Measurements from ENCODE around the gene FARS2. TPM values are rescaled to one million over a fixed set of nuclear protein-coding genes. Genes with fewer than 3 reads are reported as not detected.

Gene FARS2
- total RNA-seq, 2 donors from 2014 or later = 16.2 to 18.3 TPM

DNA sequence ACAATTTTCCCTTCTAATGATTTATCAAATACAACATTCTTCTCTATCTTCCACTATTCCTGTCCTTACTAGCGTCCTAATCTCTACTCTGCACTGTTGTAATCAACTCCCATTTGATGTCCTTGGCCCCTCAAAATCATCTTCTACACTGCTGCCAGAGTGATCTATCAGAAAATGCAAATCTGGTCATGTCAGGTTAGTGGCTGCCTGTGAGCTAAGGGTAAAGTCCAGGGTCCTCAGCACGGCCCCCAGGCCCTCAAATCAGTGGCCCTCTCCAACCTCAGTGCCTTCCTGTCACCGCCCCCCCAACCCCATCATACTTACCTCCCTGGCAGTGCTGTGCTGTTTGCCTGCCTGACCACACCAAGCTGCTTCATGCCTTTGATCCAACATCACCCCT, 4.4 kb upstream of the FARS2 start:
- H3K9me3 ChIP-seq (ENCODE audit: control insufficient read depth, low read length) = no peaks in the 10 kb centered on the region
- no peak overlapping the region for H3K9ac ChIP-seq (ENCODE audit: extremely low read depth, low read length, poor library complexity, severe bottlenecking)
- Mint-ChIP-seq H3K9me3 (peaks cover 4% of the 10 kb centered on the region), H3K27me3 (ENCODE audit: insufficient read depth) (no peaks in the 10 kb centered on the region), H3K4me1 (peaks cover 10% of the 10 kb centered on the region), H3K36me3 (ENCODE audit: low read depth) (peaks cover 39% of the 10 kb centered on the region), H3K4me3 (no peak overlapping the region), H3K27ac (no peak overlapping the region)
- peaks cover 26% of the 10 kb centered on the region for H3K36me3 ChIP-seq (ENCODE audit: control insufficient read depth, insufficient read depth, low read length)
- no peak overlapping the region for H3K4me3 ChIP-seq (ENCODE audit: low read length)
- no peak for TF ChIP-seq CTCF (conservative IDR thresholded peaks at IDR 0.05)
- no peak overlapping the region for H3K27ac ChIP-seq (ENCODE audit: low read depth, low read length)
- no peaks in the 10 kb centered on the region for H3K27me3 ChIP-seq (ENCODE audit: control insufficient read depth, insufficient read depth, low read length, poor library complexity, severe bottlenecking)
- no peaks in the 10 kb centered on the region for H3K4me1 ChIP-seq (ENCODE audit: control insufficient read depth, insufficient read depth, low read length)
- DNase-seq = no peak
- WGBS, 2 experiments (ENCODE audit: insufficient coverage in 1 of 2, insufficient read length in 1 of 2) = 88% methylated on average over 3 of the region's 3 CpGs

GRCh38 chr6:5257400-5257799, 3.9 kb upstream of the FARS2 start:
- H3K27ac ChIP-seq (ENCODE audit: low read depth, low read length) = no peak overlapping the region
- no peak for TF ChIP-seq CTCF (conservative IDR thresholded peaks at IDR 0.05)
- no peaks in the 10 kb centered on the region for H3K27me3 ChIP-seq (ENCODE audit: control insufficient read depth, insufficient read depth, low read length, poor library complexity, severe bottlenecking)
- 95 to 96% methylated on average over 2 to 8 of the region's 8 CpGs for WGBS, 2 experiments (ENCODE audit: insufficient coverage in 1 of 2, insufficient read length in 1 of 2)
- H3K36me3 Mint-ChIP-seq (ENCODE audit: low read depth) = peaks cover 37% of the 10 kb centered on the region
- no peaks in the 10 kb centered on the region for H3K9me3 ChIP-seq (ENCODE audit: control insufficient read depth, low read length)
- H3K36me3 ChIP-seq (ENCODE audit: control insufficient read depth, insufficient read depth, low read length) = peaks cover 26% of the 10 kb centered on the region
- H3K4me3 Mint-ChIP-seq = no peak overlapping the region
- H3K27me3 Mint-ChIP-seq (ENCODE audit: insufficient read depth) = no peaks in the 10 kb centered on the region
- peaks cover 10% of the 10 kb centered on the region for H3K4me1 Mint-ChIP-seq
- H3K9me3 Mint-ChIP-seq = peaks cover 4% of the 10 kb centered on the region
- H3K4me1 ChIP-seq (ENCODE audit: control insufficient read depth, insufficient read depth, low read length) = no peaks in the 10 kb centered on the region
- no peak overlapping the region for H3K27ac Mint-ChIP-seq
- no peak overlapping the region for H3K4me3 ChIP-seq (ENCODE audit: low read length)
- DNase-seq = no peak
- no peak overlapping the region for H3K9ac ChIP-seq (ENCODE audit: extremely low read depth, low read length, poor library complexity, severe bottlenecking)

DNA sequence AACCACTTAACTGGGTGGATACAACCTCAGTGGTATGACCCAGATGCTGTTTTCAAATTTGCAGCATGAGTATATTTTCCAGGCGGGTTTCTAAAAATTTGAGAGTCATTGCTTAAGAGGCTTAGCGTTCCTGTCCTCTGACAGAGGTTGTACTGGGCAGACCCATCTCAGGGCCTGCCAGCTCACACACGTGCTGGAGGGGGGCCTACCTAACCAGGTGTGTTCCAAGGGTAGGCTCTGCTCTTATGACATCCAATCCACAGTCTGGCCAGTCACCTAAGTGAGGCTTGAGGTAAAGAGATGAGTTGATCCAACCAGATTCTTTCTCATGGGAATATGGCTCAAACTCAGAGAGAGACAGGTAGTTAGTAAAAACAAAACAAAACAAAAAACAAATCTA, 1.9 kb upstream of the FARS2 start:
- peaks cover 4% of the 10 kb centered on the region for H3K9me3 Mint-ChIP-seq
- H3K4me3 ChIP-seq (ENCODE audit: low read length) = peak overlapping the region; percentile 100
- peak overlapping the region; percentile 94 for H3K9ac ChIP-seq (ENCODE audit: extremely low read depth, low read length, poor library complexity, severe bottlenecking)
- H3K36me3 ChIP-seq (ENCODE audit: control insufficient read depth, insufficient read depth, low read length) = peaks cover 14% of the 10 kb centered on the region
- H3K27me3 Mint-ChIP-seq (ENCODE audit: insufficient read depth) = no peaks in the 10 kb centered on the region
- peak overlapping the region; percentile 98 for H3K4me3 Mint-ChIP-seq
- peaks cover 23% of the 10 kb centered on the region for H3K36me3 Mint-ChIP-seq (ENCODE audit: low read depth)
- H3K27ac Mint-ChIP-seq = peak overlapping the region; percentile 98
- no peak for TF ChIP-seq CTCF (conservative IDR thresholded peaks at IDR 0.05)
- peaks cover 10% of the 10 kb centered on the region for H3K4me1 Mint-ChIP-seq
- 86 to 90% methylated on average over 2 to 3 of the region's 3 CpGs for WGBS, 2 experiments (ENCODE audit: insufficient coverage in 1 of 2, insufficient read length in 1 of 2)
- H3K27ac ChIP-seq (ENCODE audit: low read depth, low read length) = no peak overlapping the region
- no peaks in the 10 kb centered on the region for H3K9me3 ChIP-seq (ENCODE audit: control insufficient read depth, low read length)
- no peaks in the 10 kb centered on the region for H3K27me3 ChIP-seq (ENCODE audit: control insufficient read depth, insufficient read depth, low read length, poor library complexity, severe bottlenecking)
- DNase-seq = no peak
- H3K4me1 ChIP-seq (ENCODE audit: control insufficient read depth, insufficient read depth, low read length) = no peaks in the 10 kb centered on the region
